ENCODE results near the gene PRLR. TPM values are rescaled to one million over a fixed set of nuclear protein-coding genes. Genes with fewer than 3 reads are reported as not detected.

PRLR gene
- total RNA-seq, 1 donor from 2014 or later, result not detected

- peak; percentile 35 for DNase-seq (ENCODE audit: low read depth)
- FAIRE-seq, result no peak
- TF ChIP-seq CTCF (IDR thresholded peaks at IDR 0.05; ENCODE audit: insufficient read depth, low read length, severe bottlenecking), result peak; percentile 20
- H3K4me3 ChIP-seq (ENCODE audit: low read depth, low read length), result no peak overlapping the region
- no peaks in the 10 kb centered on the region for H3K36me3 ChIP-seq (ENCODE audit: control insufficient read depth, insufficient read depth, low read length)
- H3K27me3 ChIP-seq (ENCODE audit: control insufficient read depth, insufficient read depth, low read length), result no peaks in the 10 kb centered on the region
Observed at GRCh38 chr5:35202319-35203111, 27.8 kb downstream of the PRLR start.

- DNase-seq (ENCODE audit: low read depth), result no peak
- H3K27me3 ChIP-seq (ENCODE audit: control insufficient read depth, insufficient read depth, low read length), result no peaks in the 10 kb centered on the region
- H3K36me3 ChIP-seq (ENCODE audit: control insufficient read depth, insufficient read depth, low read length), result no peaks in the 10 kb centered on the region
- no peak for TF ChIP-seq CTCF (IDR thresholded peaks at IDR 0.05; ENCODE audit: insufficient read depth, low read length, severe bottlenecking)
- no peak overlapping the region for H3K4me3 ChIP-seq (ENCODE audit: low read depth, low read length)
- no peak for FAIRE-seq
Observed at GRCh38 chr5:35201291-35201690, 29.0 kb downstream of the PRLR start.

- Histone ChIP-seq H3K27me3 (ENCODE audit: control insufficient read depth, insufficient read depth, low read length) (no peaks in the 10 kb centered on the region), H3K4me3 (ENCODE audit: low read depth, low read length) (no peak overlapping the region), H3K36me3 (ENCODE audit: control insufficient read depth, insufficient read depth, low read length) (no peaks in the 10 kb centered on the region)
- no peak for FAIRE-seq
- TF ChIP-seq CTCF (IDR thresholded peaks at IDR 0.05; ENCODE audit: insufficient read depth, low read length, severe bottlenecking), result no peak
- no peak for DNase-seq (ENCODE audit: low read depth)
Observed at GRCh38 chr5:35199886-35200285, 30.4 kb downstream of the PRLR start.

- no peak for FAIRE-seq
- no peaks in the 10 kb centered on the region for H3K36me3 ChIP-seq (ENCODE audit: control insufficient read depth, insufficient read depth, low read length)
- no peak for TF ChIP-seq CTCF (IDR thresholded peaks at IDR 0.05; ENCODE audit: insufficient read depth, low read length, severe bottlenecking)
- no peaks in the 10 kb centered on the region for H3K27me3 ChIP-seq (ENCODE audit: control insufficient read depth, insufficient read depth, low read length)
- no peak overlapping the region for H3K4me3 ChIP-seq (ENCODE audit: low read depth, low read length)
- no peak for DNase-seq (ENCODE audit: low read depth)
Observed at GRCh38 chr5:35198686-35199085, 31.6 kb downstream of the PRLR start.

GRCh38 chr5:35198075-35198474, 32.2 kb downstream of the PRLR start:
- TF ChIP-seq CTCF (IDR thresholded peaks at IDR 0.05; ENCODE audit: insufficient read depth, low read length, severe bottlenecking), result no peak
- no peak overlapping the region for H3K4me3 ChIP-seq (ENCODE audit: low read depth, low read length)
- DNase-seq (ENCODE audit: low read depth), result no peak
- FAIRE-seq, result no peak
- H3K36me3 ChIP-seq (ENCODE audit: control insufficient read depth, insufficient read depth, low read length), result no peaks in the 10 kb centered on the region
- no peaks in the 10 kb centered on the region for H3K27me3 ChIP-seq (ENCODE audit: control insufficient read depth, insufficient read depth, low read length)

GRCh38 chr5:35197351-35197750, 32.9 kb downstream of the PRLR start:
- no peaks in the 10 kb centered on the region for H3K36me3 ChIP-seq (ENCODE audit: control insufficient read depth, insufficient read depth, low read length)
- FAIRE-seq (no peak), DNase-seq (ENCODE audit: low read depth) (no peak)
- no peak overlapping the region for H3K4me3 ChIP-seq (ENCODE audit: low read depth, low read length)
- no peak for TF ChIP-seq CTCF (IDR thresholded peaks at IDR 0.05; ENCODE audit: insufficient read depth, low read length, severe bottlenecking)
- no peaks in the 10 kb centered on the region for H3K27me3 ChIP-seq (ENCODE audit: control insufficient read depth, insufficient read depth, low read length)
